Stimulated activated CD4-positive, alpha-beta T cell treated with anti-CD3 and anti-CD28 coated beads, Interleukin-15, amount 100 ng/mL, for 48 hours (primary cell): Measurements from ENCODE around the gene TRIM72.
"Not testable (repeated sequence)": the region's sequence is repeated elsewhere in the genome, so short reads cannot be mapped to it uniquely, and the experiment has no call there.

Source experiments
- DNase-seq, 2 donors: peaks; one replicate each; pipeline ENCODE4 v3.0.0-alpha.2; 2020; ENCODE audit warnings: low read depth in 2 of 2

The TRIM72 gene

GRCh38 chr16:31190818-31191444 is 23.0 kb upstream of the TRIM72 start:
- no peak for DNase-seq

GRCh38 chr16:31191697-31192428 is 22.1 kb upstream of the TRIM72 start:
- no peak for DNase-seq

- no peak for DNase-seq
Observed at GRCh38 chr16:31192856-31193642, 20.9 kb upstream of the TRIM72 start.

GRCh38 chr16:31193874-31194273 is 20.0 kb upstream of the TRIM72 start:
- no peak for DNase-seq

- DNase-seq, result no peak
Observed at GRCh38 chr16:31194898-31195297, 19.0 kb upstream of the TRIM72 start.

GRCh38 chr16:31195861-31196260 is 18.1 kb upstream of the TRIM72 start:
- DNase-seq, result not testable (repeated sequence)

GRCh38 chr16:31196324-31197088 is 17.4 kb upstream of the TRIM72 start:
- no peak for DNase-seq

- DNase-seq, result no peak
Observed at GRCh38 chr16:31198207-31198882, 15.6 kb upstream of the TRIM72 start.

- DNase-seq, result no peak
Observed at GRCh38 chr16:31199430-31200041, 14.4 kb upstream of the TRIM72 start.

- not testable (repeated sequence) for DNase-seq
Observed at GRCh38 chr16:31200111-31200510, 13.8 kb upstream of the TRIM72 start.

GRCh38 chr16:31200821-31201568 is 12.9 kb upstream of the TRIM72 start:
- no peak for DNase-seq

GRCh38 chr16:31201582-31202413 is 12.1 kb upstream of the TRIM72 start:
- no peak for DNase-seq

- DNase-seq, result no peak
Observed at GRCh38 chr16:31202414-31203375, 11.2 kb upstream of the TRIM72 start, which contains the start of gene PYCARD. Gene PYCARD, minus strand, starts transcription at chr16:31202760. Its CDS starts 70 bp downstream, at chr16:31202690.

GRCh38 chr16:31204871-31205666 is 8.8 kb upstream of the TRIM72 start:
- DNase-seq, result no peak

GRCh38 chr16:31206776-31207175 is 7.1 kb upstream of the TRIM72 start:
- DNase-seq, result no peak

GRCh38 chr16:31213342-31213741 is 577 bp upstream of the TRIM72 start:
- no peak for DNase-seq

GRCh38 chr16:31214708-31215286 is 878 bp downstream of the TRIM72 start:
- DNase-seq, result no peak
